ENCODE results near the gene NRBF2. TPM values are rescaled to one million over a fixed set of nuclear protein-coding genes. Genes with fewer than 3 reads are reported as not detected.
"Not testable (repeated sequence)": the region's sequence is repeated elsewhere in the genome, so short reads cannot be mapped to it uniquely, and the experiment has no call there.

NRBF2 gene
- total RNA-seq, 1 donor from 2014 or later = 32.7 TPM

DNA sequence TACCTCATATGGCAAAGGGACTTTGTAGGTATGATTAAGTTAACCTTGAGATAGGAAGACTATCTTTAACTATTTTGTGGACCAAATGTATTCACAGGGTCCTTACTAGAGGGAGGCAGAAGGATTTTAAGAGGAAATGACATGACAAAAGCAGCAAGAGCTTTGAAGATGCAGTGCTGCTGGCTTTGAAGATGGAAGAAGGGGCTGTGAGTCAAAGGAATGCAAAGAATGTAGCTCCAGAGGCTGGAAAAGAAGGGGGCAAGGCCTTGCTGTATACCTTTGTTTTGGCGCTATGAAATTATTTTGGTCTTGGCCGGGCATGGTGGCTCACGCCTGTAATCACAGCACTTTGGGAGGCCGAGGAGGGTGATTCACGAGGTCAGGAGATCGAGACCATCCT, 3.2 kb upstream of the NRBF2 start:
- intact Hi-C loops (cut with micrococcal nuclease) = loop anchor here (5.0 to 10.0 kb wide), 2 partner anchors 137 to 1085 kb away; no protein-coding TSS in a partner anchor

DNA sequence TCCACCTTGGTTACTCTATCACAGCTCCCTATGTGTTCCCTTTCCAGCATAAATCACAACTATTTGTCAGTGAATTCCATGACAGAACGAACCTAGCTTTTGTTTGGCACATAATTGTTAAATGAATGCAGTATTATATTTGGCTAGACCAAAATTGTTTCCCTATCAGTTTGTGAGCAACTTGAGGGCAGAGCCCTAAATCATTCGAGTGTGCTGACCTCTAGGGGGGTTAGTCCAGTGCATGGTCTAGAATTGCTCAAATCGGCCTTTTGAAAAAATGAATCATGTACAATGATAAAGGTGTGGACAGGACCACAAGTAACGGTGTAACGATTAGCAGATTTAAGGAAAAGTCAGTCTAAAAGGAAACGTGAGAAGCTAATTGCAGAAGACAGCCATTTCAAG, 475 bp upstream of the NRBF2 start:
- Mint-ChIP-seq H3K27ac (no peak overlapping the region), H3K4me3 (ENCODE audit: low read depth) (peak overlapping the region; percentile 94), H3K9me3 (peaks cover 17% of the 10 kb centered on the region), H3K36me3 (ENCODE audit: low read depth) (peaks cover 22% of the 10 kb centered on the region), H3K27me3 (ENCODE audit: low read depth) (peaks cover 3% of the 10 kb centered on the region), H3K4me1 (ENCODE audit: low read depth) (peaks cover 19% of the 10 kb centered on the region)
- DNase-seq (ENCODE audit: low spot score) = no peak
- intact Hi-C loops (cut with micrococcal nuclease) = loop anchor here (1.0 to 10.0 kb wide), 5 partner anchors 135 to 1088 kb away; no protein-coding TSS in a partner anchor

More for the DNA sequence above, 3.2 kb upstream of the NRBF2 start:
- H3K36me3 Mint-ChIP-seq (ENCODE audit: low read depth) = peaks cover 10% of the 10 kb centered on the region
- H3K27me3 Mint-ChIP-seq (ENCODE audit: low read depth) = peaks cover 3% of the 10 kb centered on the region
- H3K9me3 Mint-ChIP-seq = peaks cover 17% of the 10 kb centered on the region
- no peak overlapping the region for H3K4me3 Mint-ChIP-seq (ENCODE audit: low read depth)
- peaks cover 6% of the 10 kb centered on the region for H3K4me1 Mint-ChIP-seq (ENCODE audit: low read depth)
- DNase-seq (ENCODE audit: low spot score) = no peak
- no peak overlapping the region for H3K27ac Mint-ChIP-seq

DNA sequence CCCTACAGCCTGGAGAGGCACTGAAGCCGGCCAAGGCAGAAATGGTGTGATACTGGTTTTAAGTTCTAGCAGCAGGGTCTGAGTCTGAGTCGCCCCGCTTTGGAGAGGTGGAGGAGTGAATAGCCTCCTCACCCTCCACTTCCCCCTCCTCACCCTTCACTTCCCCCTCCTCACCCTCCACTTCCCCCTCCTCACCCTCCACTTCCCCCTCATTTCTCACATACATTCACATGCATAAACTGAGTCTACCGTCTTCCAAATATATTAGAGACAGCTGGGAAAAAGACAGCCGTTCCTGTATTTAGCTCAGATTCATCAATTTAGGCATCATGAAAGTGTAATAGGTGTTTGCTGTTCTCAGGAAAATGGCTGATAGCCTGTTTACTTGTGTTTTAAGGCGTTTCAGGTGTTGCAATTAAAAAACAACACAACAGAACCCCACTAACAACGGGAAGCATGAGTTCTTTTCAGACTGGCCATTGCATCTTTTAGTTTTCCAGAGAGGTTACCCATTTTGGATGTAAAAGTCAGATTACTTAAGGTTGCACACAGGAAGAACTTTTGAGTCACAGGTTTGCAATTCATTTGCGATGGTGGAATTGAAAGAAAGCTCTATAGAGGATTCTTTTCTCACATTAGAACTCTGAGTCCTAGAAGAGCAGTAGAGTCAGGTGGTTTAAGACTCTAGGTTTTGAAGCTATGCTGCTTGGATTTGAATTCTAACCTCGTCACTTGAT, 861 bp downstream of the NRBF2 start:
- DNase-seq (ENCODE audit: low spot score) = no peak
- peaks cover 3% of the 10 kb centered on the region for H3K27me3 Mint-ChIP-seq (ENCODE audit: low read depth)
- peaks cover 29% of the 10 kb centered on the region for H3K36me3 Mint-ChIP-seq (ENCODE audit: low read depth)
- H3K9me3 Mint-ChIP-seq = peaks cover 17% of the 10 kb centered on the region
- H3K4me3 Mint-ChIP-seq (ENCODE audit: low read depth) = peak overlapping the region; percentile 94
- H3K4me1 Mint-ChIP-seq (ENCODE audit: low read depth) = peaks cover 22% of the 10 kb centered on the region
- intact Hi-C loops (cut with micrococcal nuclease) = loop anchor here (1.0 to 10.0 kb wide), 5 partner anchors 133 to 1089 kb away; no protein-coding TSS in a partner anchor
- peak overlapping the region; percentile 95 for H3K27ac Mint-ChIP-seq

DNA sequence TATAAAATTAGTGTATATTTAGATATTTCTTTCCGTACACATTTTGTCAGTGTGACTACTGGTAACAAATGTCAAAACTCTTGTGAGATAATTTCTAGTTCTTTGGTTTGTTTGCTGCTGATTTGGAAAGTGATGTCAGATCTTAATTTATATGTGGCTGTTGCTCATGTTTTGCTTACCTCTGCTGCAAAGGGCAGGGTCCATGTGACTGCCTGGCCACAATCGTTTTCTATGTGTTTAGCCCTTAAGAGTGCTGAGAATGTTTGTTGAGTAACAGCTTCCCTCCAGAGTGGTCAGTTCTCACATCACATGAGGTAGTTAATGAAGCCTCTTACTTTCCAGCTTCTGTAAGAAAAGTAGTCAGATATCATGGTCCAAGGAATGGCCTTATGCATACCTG, 4.2 kb downstream of the NRBF2 start:
- no peaks in the 10 kb centered on the region for H3K27me3 Mint-ChIP-seq (ENCODE audit: low read depth)
- peaks cover 50% of the 10 kb centered on the region for H3K36me3 Mint-ChIP-seq (ENCODE audit: low read depth)

DNA sequence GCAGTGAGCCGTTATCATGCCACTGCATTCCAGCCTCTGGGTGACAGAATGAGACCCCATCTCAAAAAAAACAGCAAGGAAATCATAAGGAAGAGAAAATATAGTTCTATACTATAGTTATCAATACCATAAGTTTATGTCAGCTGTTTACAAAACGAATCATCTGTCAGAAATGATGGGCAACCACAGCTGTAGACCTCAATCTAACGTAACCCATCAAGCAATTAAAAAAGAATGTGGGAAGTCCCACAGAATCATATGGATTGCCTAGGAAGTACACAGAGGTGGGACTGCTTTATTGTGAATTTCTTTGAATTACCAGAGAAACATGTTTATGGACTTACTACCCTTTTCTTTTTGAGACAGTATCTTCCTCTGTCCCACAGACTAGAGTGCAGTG, 6.9 kb downstream of the NRBF2 start:
- intact Hi-C loops (cut with micrococcal nuclease) = no loop called here
- peaks cover 29% of the 10 kb centered on the region for H3K4me1 Mint-ChIP-seq (ENCODE audit: low read depth)
- no peak overlapping the region for H3K4me3 Mint-ChIP-seq (ENCODE audit: low read depth)
- H3K27ac Mint-ChIP-seq = no peak overlapping the region
- H3K9me3 Mint-ChIP-seq = no peaks in the 10 kb centered on the region
- peaks cover 50% of the 10 kb centered on the region for H3K36me3 Mint-ChIP-seq (ENCODE audit: low read depth)
- no peak for DNase-seq (ENCODE audit: low spot score)
- no peaks in the 10 kb centered on the region for H3K27me3 Mint-ChIP-seq (ENCODE audit: low read depth)

More for the DNA sequence above, 4.2 kb downstream of the NRBF2 start:
- DNase-seq (ENCODE audit: low spot score) = no peak
- no peak overlapping the region for H3K27ac Mint-ChIP-seq
- intact Hi-C loops (cut with micrococcal nuclease) = loop anchor here (10.0 kb wide), 1 partner anchor 1093 kb away; no protein-coding TSS in a partner anchor
- H3K9me3 Mint-ChIP-seq = peaks cover 6% of the 10 kb centered on the region
- no peak overlapping the region for H3K4me3 Mint-ChIP-seq (ENCODE audit: low read depth)
- H3K4me1 Mint-ChIP-seq (ENCODE audit: low read depth) = peaks cover 26% of the 10 kb centered on the region

DNA sequence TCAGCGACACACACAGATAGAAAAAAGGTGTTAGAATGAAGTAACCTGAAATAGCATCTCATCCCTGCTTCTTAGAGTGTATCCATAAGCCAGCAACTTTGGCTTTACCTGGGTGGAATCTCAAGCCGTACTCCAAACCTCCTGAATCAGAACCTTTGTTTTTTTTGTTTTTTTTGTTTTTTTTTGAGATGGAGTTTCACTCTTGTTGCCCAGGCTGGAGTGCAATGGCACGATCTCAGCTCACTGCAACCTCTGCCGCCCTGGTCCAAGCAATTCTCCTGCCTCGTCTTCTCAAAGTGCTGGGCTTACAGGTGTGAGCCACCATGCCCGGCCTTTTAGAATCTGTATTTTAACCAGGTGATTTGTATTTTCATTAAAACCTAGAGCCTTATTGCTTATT, 9.0 kb downstream of the NRBF2 start:
- H3K4me1 Mint-ChIP-seq (ENCODE audit: low read depth) = peaks cover 26% of the 10 kb centered on the region
- no peak overlapping the region for H3K4me3 Mint-ChIP-seq (ENCODE audit: low read depth)

GRCh38 chr10:63143987-63144386, 10.9 kb downstream of the NRBF2 start:
- intact Hi-C loops (cut with micrococcal nuclease) = no loop called here
- DNase-seq (ENCODE audit: low spot score) = no peak
- H3K27ac Mint-ChIP-seq = no peak overlapping the region
- peaks cover 20% of the 10 kb centered on the region for H3K4me1 Mint-ChIP-seq (ENCODE audit: low read depth)
- H3K36me3 Mint-ChIP-seq (ENCODE audit: low read depth) = peaks cover 59% of the 10 kb centered on the region
- no peaks in the 10 kb centered on the region for H3K9me3 Mint-ChIP-seq
- H3K4me3 Mint-ChIP-seq (ENCODE audit: low read depth) = no peak overlapping the region
- H3K27me3 Mint-ChIP-seq (ENCODE audit: low read depth) = no peaks in the 10 kb centered on the region

More for the DNA sequence above, 9.0 kb downstream of the NRBF2 start:
- Mint-ChIP-seq H3K27ac (no peak overlapping the region), H3K36me3 (ENCODE audit: low read depth) (peaks cover 55% of the 10 kb centered on the region), H3K9me3 (no peaks in the 10 kb centered on the region), H3K27me3 (ENCODE audit: low read depth) (no peaks in the 10 kb centered on the region)
- no peak for DNase-seq (ENCODE audit: low spot score)
- intact Hi-C loops (cut with micrococcal nuclease) = no loop called here

DNA sequence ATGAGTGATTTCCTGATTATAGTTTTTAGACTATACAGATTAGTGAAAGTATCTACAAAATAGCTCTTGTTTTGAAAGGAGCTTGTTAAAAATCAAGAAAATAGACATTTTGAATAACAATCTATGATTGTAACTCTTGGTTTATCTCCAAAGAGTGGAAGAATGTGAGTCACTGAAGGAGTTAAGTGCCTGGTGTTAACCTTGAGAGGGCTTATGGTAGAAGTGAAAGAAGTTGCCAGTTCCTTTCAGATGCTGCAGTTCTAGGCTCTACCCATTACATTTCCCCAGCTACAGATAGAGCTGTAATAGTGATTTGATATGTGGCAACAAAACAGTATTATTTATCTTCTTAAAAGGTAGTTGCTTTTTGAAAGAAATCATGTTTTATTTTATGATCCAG, 12.7 kb downstream of the NRBF2 start:
- Mint-ChIP-seq H3K9me3 (no peaks in the 10 kb centered on the region), H3K4me1 (ENCODE audit: low read depth) (peaks cover 21% of the 10 kb centered on the region), H3K4me3 (ENCODE audit: low read depth) (no peak overlapping the region), H3K27me3 (ENCODE audit: low read depth) (no peaks in the 10 kb centered on the region), H3K27ac (peak overlapping the region; percentile 22), H3K36me3 (ENCODE audit: low read depth) (peaks cover 56% of the 10 kb centered on the region)
- no peak for DNase-seq (ENCODE audit: low spot score)
- intact Hi-C loops (cut with micrococcal nuclease) = no loop called here

- Mint-ChIP-seq H3K27ac (no peak overlapping the region), H3K4me1 (ENCODE audit: low read depth) (peaks cover 22% of the 10 kb centered on the region), H3K9me3 (no peaks in the 10 kb centered on the region), H3K4me3 (ENCODE audit: low read depth) (no peak overlapping the region), H3K36me3 (ENCODE audit: low read depth) (peaks cover 62% of the 10 kb centered on the region), H3K27me3 (ENCODE audit: low read depth) (no peaks in the 10 kb centered on the region)
- intact Hi-C loops (cut with micrococcal nuclease) = no loop called here
- DNase-seq (ENCODE audit: low spot score) = no peak
Observed at GRCh38 chr10:63146503-63146902, 13.4 kb downstream of the NRBF2 start.

DNA sequence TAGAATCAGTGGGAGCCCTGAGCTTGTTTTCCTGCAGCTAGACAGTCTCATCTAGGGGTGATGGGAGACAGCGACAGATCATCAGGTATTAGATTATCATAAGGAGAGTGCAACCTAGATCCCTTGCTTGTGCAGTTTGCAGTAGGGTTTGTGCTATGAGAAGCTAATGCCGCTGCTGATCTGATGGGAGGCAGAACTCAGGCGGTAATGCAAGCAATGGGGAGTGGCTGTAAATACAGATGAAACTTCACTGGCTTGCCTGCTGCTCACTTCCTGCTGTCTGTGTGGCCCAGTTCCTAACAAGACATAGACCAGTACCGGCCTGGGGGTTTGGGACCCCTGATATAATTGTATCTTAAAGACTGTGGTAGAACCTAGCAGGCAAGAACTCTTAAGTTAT, 17.6 kb downstream of the NRBF2 start:
- DNase-seq (ENCODE audit: low spot score) = no peak
- intact Hi-C loops (cut with micrococcal nuclease) = no loop called here
- H3K4me3 Mint-ChIP-seq (ENCODE audit: low read depth) = no peak overlapping the region

GRCh38 chr10:63153868-63154545, 20.9 kb downstream of the NRBF2 start:
- H3K4me3 Mint-ChIP-seq (ENCODE audit: low read depth); H3K27ac Mint-ChIP-seq; DNase-seq (ENCODE audit: low spot score); H3K9me3 Mint-ChIP-seq; H3K27me3 Mint-ChIP-seq (ENCODE audit: low read depth); intact Hi-C loops (cut with micrococcal nuclease): not testable (repeated sequence)
- Mint-ChIP-seq H3K36me3 (ENCODE audit: low read depth) (peaks cover 58% of the 10 kb centered on the region), H3K4me1 (ENCODE audit: low read depth) (peaks cover 25% of the 10 kb centered on the region)

More for the DNA sequence above, 17.6 kb downstream of the NRBF2 start:
- Mint-ChIP-seq H3K27me3 (ENCODE audit: low read depth) (no peaks in the 10 kb centered on the region), H3K36me3 (ENCODE audit: low read depth) (peaks cover 83% of the 10 kb centered on the region), H3K4me1 (ENCODE audit: low read depth) (peaks cover 18% of the 10 kb centered on the region), H3K9me3 (no peaks in the 10 kb centered on the region), H3K27ac (no peak overlapping the region)

GRCh38 chr10:63154546-63155387, 21.6 kb downstream of the NRBF2 start:
- peaks cover 24% of the 10 kb centered on the region for H3K4me1 Mint-ChIP-seq (ENCODE audit: low read depth)
- no peaks in the 10 kb centered on the region for H3K9me3 Mint-ChIP-seq
- intact Hi-C loops (cut with micrococcal nuclease) = loop anchor here (5.0 kb wide), 2 partner anchors 72 to 542 kb away; no protein-coding TSS in a partner anchor
- peaks cover 55% of the 10 kb centered on the region for H3K36me3 Mint-ChIP-seq (ENCODE audit: low read depth)
- H3K27me3 Mint-ChIP-seq (ENCODE audit: low read depth) = no peaks in the 10 kb centered on the region
- H3K4me3 Mint-ChIP-seq (ENCODE audit: low read depth) = no peak overlapping the region
- peak overlapping the region; percentile 6 for H3K27ac Mint-ChIP-seq
- DNase-seq (ENCODE audit: low spot score) = no peak

Data from activated T-helper 2 cell treated with anti-CD3 and anti-CD28 coated beads, Interferon-gamma antibody, Interleukin-2, Interleukin-4, amounts not matched to agents 10 μg/mL and 5 μg/mL and 100 μg/mL, durations not matched to agents 14 hours and 24 hours and 36 hours (primary cell).